GM19468 (cell line): ENCODE results near the gene DHRS4.
A peak's percentile ranks its signal among the peaks of the same experiment; 100 is the strongest.

Experiments
- ATAC-seq: cut with Tn5 transposase; IDR thresholded peaks from one replicate; pipeline ENCODE4 v1.9.1; 2021; ENCODE audit warnings: mild to moderate bottlenecking, moderate library complexity, moderate number of reproducible peaks; ENCODE audit not compliant: unreplicated experiment; ENCODE audit errors: extremely low read depth

DHRS4 gene

DNA sequence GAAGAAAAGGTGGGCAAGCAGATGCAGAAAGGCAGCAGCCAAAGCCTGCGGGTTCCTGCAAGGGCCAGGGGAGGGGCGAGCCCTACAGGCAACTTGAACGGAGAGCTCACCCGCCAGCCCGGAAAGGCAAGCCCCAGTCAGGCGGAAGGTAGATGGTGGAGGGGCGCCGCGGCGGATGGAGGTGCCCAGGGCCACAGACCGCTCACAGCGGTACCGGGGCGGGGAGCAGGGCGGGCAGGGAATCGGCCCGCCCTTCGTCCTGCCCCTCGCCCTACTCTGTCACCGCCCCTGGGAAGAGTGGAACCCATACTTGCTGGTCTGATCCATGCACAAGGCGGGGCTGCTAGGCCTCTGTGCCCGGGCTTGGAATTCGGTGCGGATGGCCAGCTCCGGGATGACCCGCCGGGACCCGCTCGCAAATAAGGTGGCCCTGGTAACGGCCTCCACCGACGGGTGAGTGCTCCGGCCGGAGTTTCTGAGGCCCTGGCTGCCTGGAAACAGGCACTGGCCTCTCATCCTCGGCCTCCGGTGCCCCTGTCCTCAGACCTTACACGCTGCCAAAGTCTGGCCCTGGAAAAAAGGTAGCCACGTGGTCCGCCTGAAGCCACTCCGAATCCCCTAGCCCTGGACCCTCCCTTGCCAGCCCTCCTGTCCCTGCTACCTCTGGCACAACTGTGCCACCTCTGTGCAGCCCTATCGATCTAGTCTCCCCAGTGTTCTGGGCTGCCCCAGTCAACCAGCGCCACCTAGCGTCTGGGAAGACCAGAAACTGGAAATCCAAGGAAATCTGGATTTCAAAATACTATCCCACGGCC, at the start of gene DHRS4:
TSS of gene DHRS4 (plus strand) at position 307 of the 815 bp plus-strand sequence. CDS start at position 326, 19 bp downstream.
- peak; percentile 79 for ATAC-seq

DNA sequence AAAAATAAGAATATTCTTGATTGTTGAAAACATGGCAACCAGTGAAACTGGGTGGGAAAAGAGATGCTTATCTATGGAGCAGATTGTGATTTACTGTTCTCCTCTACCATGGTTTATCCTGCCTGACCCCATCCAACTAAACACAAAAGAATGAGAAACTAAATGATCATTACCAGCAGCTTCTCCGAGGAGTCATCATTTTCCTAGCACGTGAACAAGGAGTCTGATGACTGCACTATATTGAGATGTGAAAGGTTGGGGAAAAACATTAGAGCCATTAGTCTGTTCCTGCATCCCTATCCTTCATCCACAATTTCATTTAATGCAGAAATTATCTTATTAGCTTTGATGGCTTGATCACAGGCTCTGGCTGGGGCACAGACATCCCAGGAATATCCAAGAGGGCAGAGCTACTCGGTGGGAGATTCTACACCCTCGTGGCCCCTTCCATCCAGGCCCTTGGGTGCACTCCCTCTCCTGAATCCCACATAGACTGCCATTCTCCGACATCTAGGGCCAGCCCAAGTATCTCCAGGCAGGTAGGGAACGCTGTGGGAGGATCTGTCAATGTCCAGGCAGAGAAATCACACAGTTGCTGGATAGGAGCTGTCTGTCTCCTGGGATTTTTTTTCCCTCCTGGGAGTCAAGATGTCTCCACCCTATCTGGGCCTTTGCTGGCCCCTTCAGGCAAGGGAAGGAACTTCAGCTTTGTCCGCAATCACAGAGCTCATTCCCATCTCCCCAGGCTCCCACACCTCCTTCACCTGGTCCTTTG, 43.3 kb upstream of the DHRS4 start:
- ATAC-seq, result no peak

- no peak for ATAC-seq
These were observed 42.7 kb upstream of the DHRS4 start for GRCh38 chr14:23910876-23911210.

DNA sequence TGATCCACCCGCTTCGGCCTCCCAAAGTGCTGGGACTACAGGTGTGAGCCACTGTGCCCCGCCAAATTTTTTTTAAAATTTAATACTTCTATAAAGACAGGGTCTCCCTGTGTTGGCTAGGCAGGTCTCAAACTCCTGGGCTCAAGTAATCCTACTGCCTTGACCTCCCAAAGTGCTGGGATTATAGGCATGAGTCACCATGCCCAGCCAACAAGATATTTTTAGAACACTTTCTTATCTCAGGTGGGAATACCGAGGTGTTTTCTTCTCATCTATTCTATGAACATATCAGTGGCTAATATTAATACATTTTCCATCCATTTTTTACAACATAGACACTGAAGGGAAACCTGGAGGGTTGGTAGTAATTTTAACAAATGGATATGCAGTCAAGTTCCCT, 38.0 kb upstream of the DHRS4 start:
- no peak for ATAC-seq

GRCh38 chr14:23916004-23916403, 37.6 kb upstream of the DHRS4 start:
- ATAC-seq, result no peak

GRCh38 chr14:23916446-23916845, 37.1 kb upstream of the DHRS4 start:
- ATAC-seq, result no peak

- ATAC-seq, result no peak
These were observed 31.0 kb upstream of the DHRS4 start for GRCh38 chr14:23922545-23922944.

DNA sequence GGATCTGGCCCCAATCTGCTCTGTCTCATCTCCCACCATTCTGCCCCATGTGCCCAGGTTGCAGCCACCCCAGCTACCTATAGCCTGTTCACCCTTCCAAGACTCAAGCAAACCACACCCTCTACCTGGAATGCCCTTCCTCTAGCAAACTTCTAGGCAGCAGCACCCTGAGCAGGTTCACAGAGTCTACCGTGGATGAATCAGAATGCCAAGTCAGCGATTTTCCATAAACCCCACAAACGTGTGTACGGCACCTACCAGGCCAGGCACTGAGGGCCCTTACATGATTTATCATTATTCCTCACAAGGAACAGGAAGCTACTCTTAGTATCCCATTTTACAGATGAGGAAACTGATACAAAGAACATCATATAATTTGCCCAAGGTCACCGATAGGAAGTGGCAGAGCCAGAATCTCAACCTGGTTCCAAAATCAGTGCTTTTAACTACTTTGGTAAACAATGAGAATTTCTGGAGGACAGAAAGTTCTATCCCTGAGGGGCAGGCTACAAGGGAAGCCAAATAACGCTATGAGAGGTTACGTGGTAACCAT, 28.0 kb upstream of the DHRS4 start:
- no peak for ATAC-seq

GRCh38 chr14:23926543-23926942, 27.0 kb upstream of the DHRS4 start:
- no peak for ATAC-seq

GRCh38 chr14:23929136-23929535, 24.4 kb upstream of the DHRS4 start:
- ATAC-seq, result no peak

DNA sequence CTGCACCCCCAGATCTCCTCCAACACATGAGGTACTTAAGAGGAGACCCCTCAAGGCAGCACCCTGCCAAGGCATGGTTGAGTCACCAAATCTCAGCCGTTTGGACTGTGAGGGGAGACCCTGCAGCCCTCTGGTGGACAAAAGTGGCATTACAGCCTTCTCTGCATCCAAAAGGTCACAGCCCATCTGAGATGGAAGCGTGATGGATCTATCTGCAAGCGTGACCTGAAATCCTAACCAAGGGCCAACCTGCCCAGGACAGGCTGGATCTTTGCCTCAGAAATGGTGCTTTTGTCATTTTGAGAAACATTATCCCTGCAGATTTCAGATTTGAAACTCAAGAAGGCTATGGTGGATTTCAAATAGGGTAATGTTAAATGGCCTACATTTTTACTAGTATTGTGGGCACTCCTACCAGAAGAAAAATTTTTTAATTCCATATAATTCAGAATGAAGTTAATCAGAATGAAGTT, 23.7 kb upstream of the DHRS4 start:
- no peak for ATAC-seq

GRCh38 chr14:23930742-23931141, 22.8 kb upstream of the DHRS4 start:
- no peak for ATAC-seq

DNA sequence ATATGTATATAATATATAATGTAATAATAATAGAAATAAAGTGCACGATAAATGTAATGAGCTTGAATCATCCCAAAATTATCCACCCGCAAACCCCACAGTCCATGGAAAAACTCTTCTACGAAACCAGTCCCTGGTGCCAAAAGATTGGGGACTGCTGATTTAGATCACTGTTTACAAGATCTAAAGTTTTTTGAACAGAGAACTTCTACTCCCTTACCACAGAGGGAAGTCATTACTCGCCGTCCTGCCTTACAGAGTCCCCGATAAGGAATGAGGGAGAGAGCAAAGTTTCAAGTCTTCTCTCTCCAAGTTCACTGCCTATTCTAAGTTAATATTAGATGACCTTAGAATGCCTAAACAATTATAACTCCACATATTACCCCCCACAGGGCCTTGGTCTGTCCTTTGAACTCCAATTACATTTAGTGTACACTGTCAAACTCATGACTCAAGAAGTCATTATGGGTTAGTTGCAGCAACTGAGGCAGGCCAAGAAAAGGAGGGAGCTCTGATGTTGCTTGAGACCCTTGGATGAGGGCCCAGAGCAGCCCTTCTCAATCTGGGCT, 21.8 kb upstream of the DHRS4 start:
- no peak for ATAC-seq

DNA sequence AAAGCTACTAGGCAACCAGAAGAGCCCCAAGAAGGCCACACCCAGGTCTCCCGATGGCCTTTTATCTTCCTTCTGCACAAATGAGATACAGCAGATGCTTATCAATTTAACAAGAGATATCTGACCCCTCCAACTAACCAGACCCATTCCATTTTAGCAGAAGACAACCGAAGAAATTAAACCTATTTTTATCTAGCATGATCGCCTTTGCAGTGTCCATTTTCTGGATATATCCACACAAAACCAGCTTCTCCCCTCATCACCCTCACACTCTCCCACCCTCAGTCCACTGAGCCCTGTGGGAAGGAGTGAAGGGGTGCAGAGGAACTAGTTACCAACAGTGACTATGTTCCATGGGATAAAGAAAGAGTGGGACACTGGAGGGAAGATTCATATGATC, 20.9 kb upstream of the DHRS4 start:
- ATAC-seq, result no peak

GRCh38 chr14:23933108-23933741, 20.3 kb upstream of the DHRS4 start:
- ATAC-seq, result no peak

- no peak for ATAC-seq
These were observed 19.8 kb upstream of the DHRS4 start for GRCh38 chr14:23933742-23934128.

GRCh38 chr14:23935158-23935557, 18.4 kb upstream of the DHRS4 start:
- ATAC-seq, result no peak

DNA sequence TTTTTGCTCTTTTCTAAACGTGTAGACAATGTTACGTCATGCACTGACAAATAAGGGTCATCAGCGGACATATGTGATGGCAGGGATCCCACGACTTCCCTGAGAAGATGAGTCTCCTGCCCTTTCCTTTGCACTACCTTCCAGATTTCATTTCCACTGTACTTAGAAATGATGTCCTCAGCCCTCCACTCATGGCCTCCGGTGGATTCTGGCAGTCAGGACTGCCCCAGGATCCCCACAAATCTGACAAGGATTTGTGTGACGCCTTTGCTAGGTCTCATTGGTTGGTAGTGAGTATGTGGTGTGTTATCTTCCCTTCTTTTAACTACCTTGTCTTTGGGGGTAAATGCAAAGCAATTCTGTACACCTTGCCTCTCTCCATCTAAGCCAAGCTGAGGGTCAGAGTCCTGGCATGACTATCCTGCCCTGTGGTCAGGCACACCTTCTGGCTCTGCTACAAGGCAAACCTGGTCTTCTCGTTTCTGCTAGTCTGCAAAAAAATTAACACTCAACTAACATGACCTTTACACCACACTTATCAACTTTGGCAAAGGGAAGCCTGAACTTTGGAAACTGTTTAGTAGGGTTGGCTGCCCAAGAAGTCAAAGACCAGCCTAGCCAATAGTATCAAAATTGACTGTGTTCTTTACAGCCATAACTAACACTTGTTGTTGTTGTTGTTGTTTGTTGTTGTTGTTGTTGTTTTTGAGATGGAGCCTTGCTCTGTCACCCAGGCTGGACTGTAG, 17.3 kb upstream of the DHRS4 start:
- no peak for ATAC-seq

DNA sequence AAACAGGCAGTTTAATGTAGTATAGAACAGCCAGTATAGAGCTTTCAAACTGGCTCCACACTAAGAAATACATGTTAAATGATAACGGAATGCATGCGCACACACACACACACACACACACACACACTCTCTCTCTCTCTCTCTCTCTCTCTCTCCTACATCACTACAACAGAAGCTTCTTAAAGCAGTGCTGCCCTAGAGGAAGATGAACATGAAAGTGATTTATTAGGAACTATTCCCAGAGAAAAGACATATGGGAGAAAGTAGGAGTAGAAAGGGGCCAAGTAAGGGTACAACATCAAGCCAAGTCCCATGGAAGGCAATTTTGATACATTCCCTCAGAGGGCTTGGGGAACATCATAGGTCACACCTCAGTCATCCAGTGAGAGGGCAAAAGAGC, 16.4 kb upstream of the DHRS4 start:
- no peak for ATAC-seq

GRCh38 chr14:23938823-23939222, 14.7 kb upstream of the DHRS4 start:
- no peak for ATAC-seq
